ENCODE measurements around the gene ANKRD40. TPM values are rescaled to one million over a fixed set of nuclear protein-coding genes. Genes with fewer than 3 reads are reported as not detected.
A peak's percentile ranks its signal among the peaks of the same experiment; 100 is the strongest.
"Not testable (repeated sequence)": the region's sequence is repeated elsewhere in the genome, so short reads cannot be mapped to it uniquely, and the experiment has no call there.

ANKRD40 gene
- total RNA-seq, 1 experiment from 2014 or later, result 30.0 TPM

GRCh38 chr17:50710650-50711049 lies 2.9 kb upstream of the ANKRD40 start:
- no peak for DNase-seq (ENCODE audit: low read depth)

GRCh38 chr17:50710025-50710424 lies 2.3 kb upstream of the ANKRD40 start:
- DNase-seq (ENCODE audit: low read depth), result no peak

- not testable (repeated sequence) for DNase-seq (ENCODE audit: low read depth)
Measured at GRCh38 chr17:50709053-50709452, 1.3 kb upstream of the ANKRD40 start.

GRCh38 chr17:50708050-50709000 lies 611 bp upstream of the ANKRD40 start:
- DNase-seq (ENCODE audit: low read depth), result peak; percentile 48

GRCh38 chr17:50703162-50703561 lies 4.6 kb downstream of the ANKRD40 start:
- no peak for DNase-seq (ENCODE audit: low read depth)

GRCh38 chr17:50699410-50699809 lies 8.3 kb downstream of the ANKRD40 start:
- no peak for DNase-seq (ENCODE audit: low read depth)

GRCh38 chr17:50697663-50698272 lies 9.9 kb downstream of the ANKRD40 start:
- no peak for DNase-seq (ENCODE audit: low read depth)

GRCh38 chr17:50697062-50697461 lies 10.7 kb downstream of the ANKRD40 start:
- no peak for DNase-seq (ENCODE audit: low read depth)

GRCh38 chr17:50696365-50696879 lies 11.3 kb downstream of the ANKRD40 start:
- DNase-seq (ENCODE audit: low read depth), result no peak

GRCh38 chr17:50693036-50693682 lies 14.6 kb downstream of the ANKRD40 start:
- DNase-seq (ENCODE audit: low read depth), result no peak

- DNase-seq (ENCODE audit: low read depth), result no peak
Measured at GRCh38 chr17:50692448-50693035, 15.2 kb downstream of the ANKRD40 start.

GRCh38 chr17:50691550-50692447 lies 15.9 kb downstream of the ANKRD40 start:
- DNase-seq (ENCODE audit: low read depth), result no peak

- no peak for DNase-seq (ENCODE audit: low read depth)
Measured at GRCh38 chr17:50690887-50691549, 16.7 kb downstream of the ANKRD40 start.

- peak; percentile 74 for DNase-seq (ENCODE audit: low read depth)
Measured at GRCh38 chr17:50689956-50690886, 17.5 kb downstream of the ANKRD40 start.

GRCh38 chr17:50689251-50689650 lies 18.5 kb downstream of the ANKRD40 start:
- peak; percentile 85 for DNase-seq (ENCODE audit: low read depth)

GRCh38 chr17:50688245-50688644 lies 19.5 kb downstream of the ANKRD40 start:
- no peak for DNase-seq (ENCODE audit: low read depth)

GRCh38 chr17:50687200-50688066 lies 20.3 kb downstream of the ANKRD40 start:
- peak; percentile 16 for DNase-seq (ENCODE audit: low read depth)

All from RPMI7951 (cell line).